Left lung (tissue), 10 donors: ENCODE data around the gene SCD5. TPM values are rescaled to one million over a fixed set of nuclear protein-coding genes. Genes with fewer than 3 reads are reported as not detected.
A peak's percentile ranks its signal among the peaks of the same experiment; 100 is the strongest.

Experiments used
- ATAC-seq: fragments of 200-7000 bp; cut with Tn5 transposase; one replicate; pipeline ENCODE4 v1.9.1; 2020; ENCODE audit warnings: moderate library complexity
- DNase-seq, 4 donors: peaks; one replicate each; pipeline ENCODE4 v3.0.0-alpha.2; 2013 to 2020
- H3K27ac ChIP-seq, 2 donors: fragments of 200-600 bp; sonication (generic) in 1 of 2; one replicate each; pipeline versions ENCODE4 v1.5.0 to v1.8.0; 2020 to 2021
- H3K27me3 ChIP-seq, 2 donors: fragments of 200-600 bp; sonication (generic) in 1 of 2; one replicate each; pipeline versions ENCODE4 v1.5.0 to v1.8.0; 2020 to 2021
- H3K36me3 ChIP-seq, 2 donors: fragments of 200-600 bp; sonication (generic) in 1 of 2; one replicate each; pipeline versions ENCODE4 v1.5.0 to v1.8.0; 2020 to 2021
- H3K4me1 ChIP-seq, 2 donors: fragments of 200-600 bp; one replicate each; pipeline ENCODE4 v1.8.0; 2021
- H3K4me3 ChIP-seq, 2 donors: fragments of 200-600 bp; sonication (generic) in 1 of 2; one replicate each; pipeline versions ENCODE4 v1.5.0 to v1.8.0; 2020 to 2021; ENCODE audit warnings: mild to moderate bottlenecking in 1 of 2
- H3K9me3 ChIP-seq, 2 donors: fragments of 200-600 bp; sonication (generic) in 1 of 2; one replicate each; pipeline versions ENCODE4 v1.5.0 to v1.8.0; 2020 to 2021
- CTCF ChIP-seq, 2 donors: fragments of 200-600 bp; sonication (generic) in 1 of 2; IDR thresholded peaks; one replicate each; pipeline versions ENCODE4 v1.5.0 to v1.8.0; 2021; ENCODE audit warnings: antibody characterized with exemption in 2 of 2
- intact Hi-C, 2 donors: fragments of 100-400 bp; cut with DNase I; formaldehyde crosslinking; loops; one replicate each; pipeline versions ENCODE4 v1.11.2 to v1.14.2; 2022
- polyA plus RNA-seq, 6 donors: library from polyadenylated mRNA; unstranded; fragments of 120-200 nt; gene quantifications; one replicate each; pipeline ENCODE4 v1.2.1, GENCODE V29; 2013; ENCODE audit not compliant: insufficient read length in 6 of 6
- total RNA-seq, 2 donors: library from RNA; stranded (reverse); fragmentation: NEBNext Ultra II Directional; extraction: Animal tissue kit (Norgen Biotek cat#: 25700); gene quantifications; one replicate each; pipeline ENCODE4 v1.2.1, GENCODE V29; 2021
- donor health status: DM: no; HTN: yes; CAD: no.
- donor health status: DM: no; HTN: no; CAD: no.

SCD5 gene
- total and polyA plus RNA-seq, 8 donors, result 12.5 to 41.1 (median 35.0) TPM

- no peaks in the 10 kb centered on the region for H3K27me3 ChIP-seq
- no peaks in the 10 kb centered on the region for H3K4me1 ChIP-seq
- no peaks in the 10 kb centered on the region for H3K9me3 ChIP-seq
- DNase-seq (no peak), ATAC-seq (no peak)
- H3K36me3 ChIP-seq, result peaks cover 0 to 27% of the 10 kb centered on the region in 2 donors
- no peak for TF ChIP-seq CTCF (IDR thresholded peaks at IDR 0.05)
- no peak overlapping the region for H3K4me3 ChIP-seq
- H3K27ac ChIP-seq, result no peak overlapping the region
- intact Hi-C loops, result no loop called here
These were observed 15.4 kb upstream of the SCD5 start for GRCh38 chr4:82814034-82814433.

GRCh38 chr4:82811838-82812341 is 13.3 kb upstream of the SCD5 start:
- H3K9me3 ChIP-seq, result no peaks in the 10 kb centered on the region
- H3K36me3 ChIP-seq, result peaks cover 0 to 5% of the 10 kb centered on the region in 2 donors
- no peaks in the 10 kb centered on the region for H3K4me1 ChIP-seq
- intact Hi-C loops, result no loop called here
- ATAC-seq, result peak; percentile 64
- no peaks in the 10 kb centered on the region for H3K27me3 ChIP-seq
- TF ChIP-seq CTCF (IDR thresholded peaks at IDR 0.05), result no peak
- H3K4me3 ChIP-seq, result no peak overlapping the region
- peak overlapping the region in 1 of 2 donors; percentile 49 for H3K27ac ChIP-seq
- DNase-seq, result peak in 2 of 4 donors; percentile 47 to 55

GRCh38 chr4:82811392-82811791 is 12.8 kb upstream of the SCD5 start:
- no peaks in the 10 kb centered on the region for H3K9me3 ChIP-seq
- TF ChIP-seq CTCF (IDR thresholded peaks at IDR 0.05), result no peak
- H3K27me3 ChIP-seq, result no peaks in the 10 kb centered on the region
- no peak for DNase-seq
- ATAC-seq, result no peak
- peaks cover 0 to under 1% of the 10 kb centered on the region in 2 donors for H3K36me3 ChIP-seq
- intact Hi-C loops, result no loop called here
- H3K4me1 ChIP-seq, result no peaks in the 10 kb centered on the region
- H3K27ac ChIP-seq, result no peak overlapping the region
- H3K4me3 ChIP-seq, result no peak overlapping the region

GRCh38 chr4:82810176-82810575 is 11.6 kb upstream of the SCD5 start:
- H3K4me1 ChIP-seq, result no peaks in the 10 kb centered on the region
- H3K27me3 ChIP-seq, result no peaks in the 10 kb centered on the region
- no peak for DNase-seq
- ATAC-seq, result no peak
- intact Hi-C loops, result no loop called here
- TF ChIP-seq CTCF (IDR thresholded peaks at IDR 0.05), result no peak
- no peak overlapping the region for H3K4me3 ChIP-seq
- H3K36me3 ChIP-seq, result no peaks in the 10 kb centered on the region
- H3K27ac ChIP-seq, result no peak overlapping the region
- H3K9me3 ChIP-seq, result no peaks in the 10 kb centered on the region

GRCh38 chr4:82809619-82810018 is 11.0 kb upstream of the SCD5 start:
- no peak overlapping the region for H3K27ac ChIP-seq
- DNase-seq (no peak), ATAC-seq (no peak)
- no peaks in the 10 kb centered on the region for H3K9me3 ChIP-seq
- H3K36me3 ChIP-seq, result no peaks in the 10 kb centered on the region
- H3K27me3 ChIP-seq, result no peaks in the 10 kb centered on the region
- no peak overlapping the region for H3K4me3 ChIP-seq
- no peak for TF ChIP-seq CTCF (IDR thresholded peaks at IDR 0.05)
- intact Hi-C loops, result loop anchor here in 1 of 2 donors (10.0 kb wide), 1 partner anchor 345 kb away; no protein-coding TSS in a partner anchor
- no peaks in the 10 kb centered on the region for H3K4me1 ChIP-seq
